HFF-Myc (cell line): Measurements from ENCODE around the gene NEK4.

ENCODE experiments used
- DNase-seq: peaks from one replicate; pipeline ENCODE4 v3.0.0-alpha.2; 2011; ENCODE audit warnings: low read depth; ENCODE audit errors: extremely low read depth
- H3K4me3 ChIP-seq: replicated peaks from 2 replicates; pipeline ENCODE4 v1.5.1; 2011; ENCODE audit warnings: low read depth, mild to moderate bottlenecking, control low read depth, low read length
- TF ChIP-seq, protein P1 (sequence below): IDR thresholded peaks from 2 replicates; pipeline ENCODE4 v1.5.1; 2012; ENCODE audit warnings: mild to moderate bottlenecking, low read depth, low read length, control low read depth; ENCODE audit errors: missing control alignments

Gene NEK4

DNA sequence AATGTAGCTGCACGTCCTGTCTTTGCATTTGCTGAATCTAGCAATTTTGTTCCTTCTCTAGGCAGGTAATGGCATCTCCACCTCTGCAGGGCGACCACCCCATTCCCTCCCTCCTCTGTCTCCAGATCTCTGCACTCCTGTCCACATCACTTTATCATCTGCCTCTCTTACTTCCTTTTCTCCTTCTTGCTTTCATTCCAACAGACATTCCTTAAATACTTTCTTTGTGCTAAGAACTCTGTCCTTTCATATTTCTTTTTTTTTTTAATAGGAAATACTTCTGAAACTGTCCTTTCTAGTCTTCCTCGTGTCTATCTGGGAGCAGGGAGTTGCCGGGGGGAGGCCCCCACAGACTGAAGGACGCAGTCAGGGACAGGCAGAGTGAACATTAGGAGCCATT is 31.1 kb upstream of the NEK4 start:
- no peak for DNase-seq
- no peak overlapping the region for H3K4me3 ChIP-seq
- TF ChIP-seq, protein P1, sequence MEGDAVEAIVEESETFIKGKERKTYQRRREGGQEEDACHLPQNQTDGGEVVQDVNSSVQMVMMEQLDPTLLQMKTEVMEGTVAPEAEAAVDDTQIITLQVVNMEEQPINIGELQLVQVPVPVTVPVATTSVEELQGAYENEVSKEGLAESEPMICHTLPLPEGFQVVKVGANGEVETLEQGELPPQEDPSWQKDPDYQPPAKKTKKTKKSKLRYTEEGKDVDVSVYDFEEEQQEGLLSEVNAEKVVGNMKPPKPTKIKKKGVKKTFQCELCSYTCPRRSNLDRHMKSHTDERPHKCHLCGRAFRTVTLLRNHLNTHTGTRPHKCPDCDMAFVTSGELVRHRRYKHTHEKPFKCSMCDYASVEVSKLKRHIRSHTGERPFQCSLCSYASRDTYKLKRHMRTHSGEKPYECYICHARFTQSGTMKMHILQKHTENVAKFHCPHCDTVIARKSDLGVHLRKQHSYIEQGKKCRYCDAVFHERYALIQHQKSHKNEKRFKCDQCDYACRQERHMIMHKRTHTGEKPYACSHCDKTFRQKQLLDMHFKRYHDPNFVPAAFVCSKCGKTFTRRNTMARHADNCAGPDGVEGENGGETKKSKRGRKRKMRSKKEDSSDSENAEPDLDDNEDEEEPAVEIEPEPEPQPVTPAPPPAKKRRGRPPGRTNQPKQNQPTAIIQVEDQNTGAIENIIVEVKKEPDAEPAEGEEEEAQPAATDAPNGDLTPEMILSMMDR: no peak

DNA sequence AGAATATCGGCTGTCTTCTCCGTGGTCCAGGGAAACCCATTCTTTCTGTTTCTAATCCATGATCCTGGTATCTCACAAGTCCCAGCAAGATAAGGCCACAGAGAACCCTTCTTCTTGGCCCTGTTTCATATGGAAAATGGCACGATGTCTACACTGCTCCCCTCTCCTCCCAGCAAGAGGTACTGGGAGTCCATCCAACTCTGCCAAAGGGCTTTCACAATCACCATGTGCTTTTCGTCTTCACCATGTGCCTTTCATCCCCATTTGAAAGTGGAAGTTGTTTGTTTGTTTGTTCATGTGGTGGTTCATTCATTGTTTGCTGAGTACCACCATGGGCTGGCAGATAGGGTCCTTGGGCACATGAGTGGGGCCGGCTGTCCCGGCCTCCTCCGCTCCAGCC is 29.3 kb upstream of the NEK4 start:
- H3K4me3 ChIP-seq: no peak overlapping the region
- TF ChIP-seq, protein P1: no peak

DNA sequence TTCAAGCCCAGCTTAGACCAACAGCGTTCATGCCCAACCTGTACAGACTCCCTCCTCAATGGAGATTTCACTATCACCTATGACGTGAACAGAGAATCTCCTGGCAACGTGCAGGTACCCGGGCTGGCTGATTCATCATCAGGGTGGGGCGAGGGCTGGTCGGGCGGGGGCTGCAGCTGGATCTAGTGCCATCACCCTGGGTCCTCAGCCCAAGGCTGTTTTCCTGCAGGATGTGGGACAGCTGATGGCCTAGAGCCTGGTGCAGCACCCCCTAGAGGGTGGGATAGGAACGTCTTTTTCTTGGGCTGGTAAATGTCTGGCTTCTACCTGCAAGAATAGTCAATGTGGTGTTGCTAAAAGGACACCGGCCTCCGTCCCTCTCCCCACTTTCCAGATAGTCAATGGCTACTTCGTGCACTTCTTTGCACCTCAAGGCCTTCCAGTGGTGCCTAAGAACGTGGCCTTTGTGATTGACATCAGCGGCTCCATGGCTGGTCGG is 28.3 kb upstream of the NEK4 start:
- no peak overlapping the region for H3K4me3 ChIP-seq
- DNase-seq: no peak
- TF ChIP-seq, protein P1: peak; percentile 61

More for the DNA sequence above, 29.3 kb upstream of the NEK4 start:
- DNase-seq: no peak

DNA sequence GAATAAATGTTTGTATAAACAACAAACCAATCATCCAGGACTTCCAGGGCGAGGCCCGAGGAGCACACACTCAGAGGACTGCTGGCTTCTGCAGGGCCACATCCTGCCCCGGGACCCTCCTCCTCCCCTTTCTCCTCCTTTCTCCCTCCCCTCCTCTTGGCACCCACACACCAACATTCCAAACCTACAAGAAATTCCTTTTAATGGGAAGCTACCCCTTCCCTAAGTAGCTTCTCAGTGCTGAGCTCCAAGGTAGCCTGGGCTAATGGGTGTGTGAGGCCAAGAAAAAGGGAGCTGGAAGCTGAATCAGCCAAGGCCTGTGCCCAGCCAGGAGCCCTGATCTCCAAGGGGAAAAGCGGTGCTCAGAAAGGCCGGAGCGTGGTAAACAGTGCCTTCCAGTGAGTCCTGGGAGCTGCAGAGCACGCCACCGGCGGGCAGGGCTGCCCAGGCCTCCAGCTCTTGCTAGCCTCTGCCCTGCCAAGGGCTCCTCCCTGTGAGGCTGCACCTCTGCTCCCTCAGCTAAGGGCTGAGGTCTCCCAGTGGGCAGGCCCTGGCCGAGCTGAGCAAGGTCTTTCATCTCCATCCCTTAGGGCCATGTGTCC is 27.7 kb upstream of the NEK4 start:
- TF ChIP-seq, protein P1: no peak
- DNase-seq: no peak
- no peak overlapping the region for H3K4me3 ChIP-seq

DNA sequence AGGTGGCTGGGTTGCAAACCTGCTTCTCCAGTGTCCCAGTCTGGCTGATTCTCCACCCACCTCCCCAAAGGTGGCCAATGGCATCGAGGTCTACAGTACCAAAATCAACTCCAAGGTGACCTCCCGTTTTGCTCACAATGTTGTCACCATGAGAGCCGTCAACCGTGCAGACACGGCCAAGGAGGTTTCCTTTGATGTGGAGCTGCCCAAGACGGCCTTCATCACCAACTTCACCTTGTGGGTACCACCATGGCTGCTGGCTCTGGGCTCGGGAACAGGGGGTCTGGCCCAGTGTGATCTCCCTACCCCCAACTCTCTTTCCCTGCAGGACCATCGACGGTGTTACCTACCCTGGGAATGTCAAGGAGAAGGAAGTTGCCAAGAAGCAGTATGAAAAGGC is 25.7 kb upstream of the NEK4 start:
- no peak for DNase-seq
- TF ChIP-seq, protein P1: no peak
- H3K4me3 ChIP-seq: no peak overlapping the region

DNA sequence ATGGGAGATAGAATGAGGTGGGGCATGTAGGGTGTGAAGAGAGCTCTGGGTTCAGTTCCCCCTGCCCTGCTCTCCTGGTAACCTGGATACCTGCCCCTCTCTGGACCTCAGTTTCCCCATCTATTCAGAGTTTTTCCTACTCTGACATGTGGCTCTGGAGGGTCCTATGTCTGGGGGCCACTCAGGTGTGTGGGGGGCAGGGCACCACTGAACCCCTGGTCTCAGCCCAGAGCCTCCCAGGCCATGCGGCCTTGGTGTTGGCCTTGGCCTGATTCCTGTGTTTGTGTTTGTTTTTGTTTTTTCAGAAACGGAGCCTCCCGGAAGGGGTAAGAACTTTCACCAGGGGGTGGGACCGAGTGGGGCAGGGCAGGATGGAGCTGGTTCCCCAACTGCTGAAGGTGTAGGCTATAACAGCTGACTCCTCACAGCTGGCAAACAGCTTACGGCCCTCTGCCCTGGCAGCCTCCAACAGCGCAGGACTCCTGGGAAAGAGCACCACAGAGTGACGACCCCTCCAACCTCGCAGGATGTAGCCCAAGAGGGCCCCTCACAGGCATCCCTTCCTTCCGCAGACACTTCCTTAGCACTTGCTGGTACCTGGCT is 24.7 kb upstream of the NEK4 start:
- no peak overlapping the region for H3K4me3 ChIP-seq
- TF ChIP-seq, protein P1: no peak
- DNase-seq: no peak
